B cell (primary cell): ENCODE results near the gene TNFRSF13B. TPM values are rescaled to one million over a fixed set of nuclear protein-coding genes. Genes with fewer than 3 reads are reported as not detected.

Experiments used
- ATAC-seq: fragments of 200-7000 bp; cut with Tn5 transposase; one replicate; pipeline ENCODE4 v1.10.0; 2021; ENCODE audit warnings: low read depth, mild to moderate bottlenecking, moderate number of reproducible peaks, moderate library complexity
- CTCF ChIA-PET: fragments of 350-600 bp; sonication (Branson Sonifier 250); formaldehyde crosslinking; loops from one replicate; lab custom pipeline; 2021; ENCODE audit warnings: antibody characterized with exemption, inconsistent platforms; lab: Charles Lee
- POLR2A ChIA-PET: fragments of 350-600 bp; sonication (Branson Sonifier 250); formaldehyde crosslinking; loops from one replicate; lab custom pipeline; 2021; ENCODE audit warnings: antibody characterized with exemption; lab: Charles Lee
- DNase-seq: peaks from one replicate; pipeline ENCODE4 v3.0.0; 2013
- H2AFZ ChIP-seq: 2 replicates; pipeline ENCODE4 v1.6.1; 2012; ENCODE audit warnings: mild to moderate bottlenecking, low read depth, low read length; ENCODE audit not compliant: insufficient read depth, poor library complexity, severe bottlenecking
- H3K27ac ChIP-seq, 2 donors: 1 replicate in 1 of 2; 2 replicates in 1 of 2; pipeline ENCODE4 v1.5.1; 2012 to 2013; ENCODE audit warnings: low read length in 2 of 2, mild to moderate bottlenecking in 2 of 2, moderate library complexity in 1 of 2
- H3K27me3 ChIP-seq, 4 experiments: fragments of 200-600 bp in 1 of 4; sonication (generic) in 1 of 4; replicated peaks in 1 of 4; 1 replicate in 2 of 4; 2 replicates in 2 of 4; pipeline versions ENCODE4 v1.6.1 to v1.7.0; 2013 to 2016; ENCODE audit warnings: low read length in 3 of 4, mild to moderate bottlenecking in 2 of 4, mixed read lengths in 1 of 4, moderate library complexity in 1 of 4; ENCODE audit not compliant: insufficient read depth in 4 of 4, control insufficient read depth in 3 of 4; ENCODE audit errors: control extremely low read depth in 1 of 4
- H3K36me3 ChIP-seq, 2 experiments: replicated peaks in 1 of 2; 1 replicate in 1 of 2; 2 replicates in 1 of 2; pipeline versions ENCODE4 v1.6.1 to v1.7.1; 2013; ENCODE audit warnings: low read length in 1 of 2; ENCODE audit not compliant: insufficient read depth in 2 of 2, control insufficient read depth in 1 of 2; ENCODE audit errors: control extremely low read depth in 1 of 2, extremely low read depth in 1 of 2
- H3K4me1 ChIP-seq, 2 donors: fragments of 200-600 bp in 1 of 2; sonication (generic) in 1 of 2; 1 replicate in 1 of 2; 2 replicates in 1 of 2; pipeline versions ENCODE4 v1.5.1 to v1.6.1; 2013 to 2017; ENCODE audit warnings: low read length in 2 of 2; ENCODE audit not compliant: control insufficient read depth in 2 of 2, insufficient read depth in 2 of 2
- H3K4me2 ChIP-seq: replicated peaks from 2 replicates; pipeline ENCODE3; 2012; ENCODE audit warnings: mild to moderate bottlenecking, low read depth, low read length; ENCODE audit not compliant: poor library complexity, severe bottlenecking
- H3K4me3 ChIP-seq, 5 experiments: fragments of 200-600 bp in 1 of 5; sonication (generic) in 1 of 5; 1 replicate in 3 of 5; 2 replicates in 2 of 5; pipeline versions ENCODE4 v1.5.1 to v1.7.0; 2011 to 2016; ENCODE audit warnings: low read length in 4 of 5, mild to moderate bottlenecking in 4 of 5, low read depth in 2 of 5, control low read depth in 1 of 5, moderate library complexity in 1 of 5; ENCODE audit not compliant: insufficient read depth in 1 of 5; ENCODE audit errors: control extremely low read depth in 1 of 5, extremely low read depth in 1 of 5
- H3K79me2 ChIP-seq: fragments of 200-600 bp; sonication (generic); one replicate; pipeline ENCODE4 v1.6.0; 2016; ENCODE audit warnings: low read length; ENCODE audit not compliant: control insufficient read depth, insufficient read depth
- H3K9ac ChIP-seq: fragments of 200-600 bp; sonication (generic); 2 replicates; pipeline ENCODE4 v1.6.1; 2017; ENCODE audit warnings: mild to moderate bottlenecking, low read length, moderate library complexity
- H3K9me3 ChIP-seq, 3 donors: one replicate each; pipeline versions ENCODE4 v1.6.1 to v1.7.1; 2013; ENCODE audit warnings: low read length in 2 of 3; ENCODE audit not compliant: control insufficient read depth in 2 of 3, insufficient read depth in 1 of 3; ENCODE audit errors: control extremely low read depth in 1 of 3
- H4K20me1 ChIP-seq: 2 replicates; pipeline ENCODE4 v1.6.0; 2012; ENCODE audit warnings: mild to moderate bottlenecking, low read length; ENCODE audit not compliant: insufficient read depth, control insufficient read depth, poor library complexity, severe bottlenecking
- H3K27ac Mint-ChIP-seq: one replicate; pipeline ENCODE4 v1.8.0; 2021; ENCODE audit warnings: mixed read lengths
- H3K27me3 Mint-ChIP-seq: one replicate; pipeline ENCODE4 v1.8.0; 2021; ENCODE audit warnings: mixed read lengths
- H3K4me1 Mint-ChIP-seq: one replicate; pipeline ENCODE4 v1.8.0; 2021; ENCODE audit warnings: mixed read lengths
- H3K4me3 Mint-ChIP-seq: one replicate; pipeline ENCODE4 v1.8.0; 2021; ENCODE audit warnings: mixed read lengths
- H3K9me3 Mint-ChIP-seq: one replicate; pipeline ENCODE4 v1.8.0; 2022; ENCODE audit warnings: mixed read lengths; ENCODE audit not compliant: insufficient read depth
- CTCF ChIP-seq: fragments of 200-600 bp; IDR thresholded peaks from one replicate; pipeline ENCODE4 v1.8.0; 2022; ENCODE audit warnings: antibody characterized with exemption, mild to moderate bottlenecking
- EZH2 ChIP-seq: IDR thresholded peaks from 2 replicates; pipeline ENCODE4 v1.6.1; 2012; ENCODE audit warnings: borderline replicate concordance, low read depth, mild to moderate bottlenecking, moderate library complexity, low read length; ENCODE audit not compliant: insufficient read depth, poor library complexity, severe bottlenecking
- WGBS: methylation state at CpG from one replicate; pipeline ENCODE4 v1.1.5; 2013; ENCODE audit warnings: missing lambda C conversion rate; ENCODE audit not compliant: insufficient coverage; 5-methylcytosine and 5-hydroxymethylcytosine counted together
- intact Hi-C: fragments of 100-400 bp; cut with micrococcal nuclease; formaldehyde crosslinking; loops from one replicate; pipeline ENCODE4 v1.10.0; 2022
- polyA plus RNA-seq: library from polyadenylated mRNA; depleted of rRNA; stranded (reverse); fragments of >200 nt; gene quantifications from 2 replicates; pipeline ENCODE4 v1.2.3, GENCODE V29; 2012
- total RNA-seq, 2 donors: library from RNA; stranded (reverse); fragments of 120-200 nt in 1 of 2; gene quantifications; 1 replicate in 1 of 2; 2 replicates in 1 of 2; pipeline versions ENCODE4 v1.2.3 to v1.2.4, GENCODE V29; 2013 to 2022

The TNFRSF13B gene
- total and polyA plus RNA-seq, 2 donors (not counting 1 experiment from before 2014, with no cell fraction given), result 74.5 to 219 TPM

- peaks cover 0 to 4% (median 0%) of the 10 kb centered on the region in 3 donors for H3K9me3 ChIP-seq
- no peak overlapping the region for H3K4me3 ChIP-seq
- Mint-ChIP-seq H3K27ac (no peak overlapping the region), H3K4me1 (peaks cover 5% of the 10 kb centered on the region), H3K4me3 (no peak overlapping the region), H3K27me3 (no peaks in the 10 kb centered on the region), H3K9me3 (no peaks in the 10 kb centered on the region)
- DNase-seq, result no peak
- no peaks in the 10 kb centered on the region for H3K36me3 ChIP-seq
- H4K20me1 ChIP-seq, result no peaks in the 10 kb centered on the region
- no peak for TF ChIP-seq CTCF
- no peak for TF ChIP-seq EZH2
- WGBS, result 95% methylated on average over 2 of the region's 7 CpGs
- H3K4me2 ChIP-seq, result no peak overlapping the region
- H3K27me3 ChIP-seq, result no peaks in the 10 kb centered on the region
- H3K79me2 ChIP-seq, result no peaks in the 10 kb centered on the region
- intact Hi-C loops, result loop anchor here (5.0 kb wide), 1 partner anchor 42 kb away; the partner anchor contains the start of gene MPRIP
- no peak for ATAC-seq
- no peak overlapping the region for H3K9ac ChIP-seq
- H3K4me1 ChIP-seq, result peaks cover 0 to 8% of the 10 kb centered on the region in 2 donors
- no peak overlapping the region for H2AFZ ChIP-seq
- CTCF ChIA-PET, result interaction anchor here (0.6 to 17.6 kb wide), 17 partner anchors 8 to 355 kb away, joined by 3 to 317 read pairs (median 4); partner anchors contain the start of gene TNFRSF13B
- POLR2A ChIA-PET, result no interaction called here
- no peak overlapping the region for H3K27ac ChIP-seq
Observed at GRCh38 chr17:16999931-17000625, 28.2 kb upstream of the TNFRSF13B start.
